Measurements from ENCODE around the gene ZDHHC19.
A peak's percentile ranks its signal among the peaks of the same experiment; 100 is the strongest.
"Not testable (repeated sequence)": the region's sequence is repeated elsewhere in the genome, so short reads cannot be mapped to it uniquely, and the experiment has no call there.

ZDHHC19 gene

GRCh38 chr3:196225086-196225485, 13.9 kb upstream of the ZDHHC19 start:
- no peak for DNase-seq (ENCODE audit: low spot score)

- no peak for DNase-seq (ENCODE audit: low spot score)
Measured at GRCh38 chr3:196222876-196223595, 11.8 kb upstream of the ZDHHC19 start.

GRCh38 chr3:196220991-196221390, 9.8 kb upstream of the ZDHHC19 start:
- DNase-seq (ENCODE audit: low spot score) = no peak

- no peak for DNase-seq (ENCODE audit: low spot score)
Measured at GRCh38 chr3:196220587-196220986, 9.4 kb upstream of the ZDHHC19 start.

GRCh38 chr3:196219970-196220311, 8.7 kb upstream of the ZDHHC19 start:
- DNase-seq (ENCODE audit: low spot score) = no peak

GRCh38 chr3:196219194-196219969, 8.2 kb upstream of the ZDHHC19 start:
- peak; percentile 68 for DNase-seq (ENCODE audit: low spot score)

GRCh38 chr3:196218155-196218712, 7.0 kb upstream of the ZDHHC19 start:
- DNase-seq (ENCODE audit: low spot score) = no peak

- DNase-seq (ENCODE audit: low spot score) = no peak
Measured at GRCh38 chr3:196217307-196218154, 6.3 kb upstream of the ZDHHC19 start.

- no peak for DNase-seq (ENCODE audit: low spot score)
Measured at GRCh38 chr3:196216681-196217211, 5.5 kb upstream of the ZDHHC19 start.

GRCh38 chr3:196216089-196216564, 4.9 kb upstream of the ZDHHC19 start, which contains the start of gene SLC51A:
TSS of gene SLC51A (plus strand) at chr3:196216534. CDS start at chr3:196216713, 179 bp downstream.
- no peak for DNase-seq (ENCODE audit: low spot score)

- no peak for DNase-seq (ENCODE audit: low spot score)
Measured at GRCh38 chr3:196215493-196216020, 4.4 kb upstream of the ZDHHC19 start.

- no peak for DNase-seq (ENCODE audit: low spot score)
Measured at GRCh38 chr3:196214783-196215441, 3.7 kb upstream of the ZDHHC19 start.

GRCh38 chr3:196209944-196210672, 1.1 kb downstream of the ZDHHC19 start:
- not testable (repeated sequence) for DNase-seq (ENCODE audit: low spot score)

- DNase-seq (ENCODE audit: low spot score) = no peak
Measured at GRCh38 chr3:196208942-196209695, 2.1 kb downstream of the ZDHHC19 start.

- peak; percentile 66 for DNase-seq (ENCODE audit: low spot score)
Measured at GRCh38 chr3:196207833-196208607, 3.2 kb downstream of the ZDHHC19 start.

- DNase-seq (ENCODE audit: low spot score) = peak; percentile 24
Measured at GRCh38 chr3:196207159-196207832, 3.9 kb downstream of the ZDHHC19 start.

- DNase-seq (ENCODE audit: low spot score) = not testable (repeated sequence)
Measured at GRCh38 chr3:196205442-196206205, 5.6 kb downstream of the ZDHHC19 start.
